GM12878 (cell line): ENCODE measurements around the gene PIGU. TPM values are rescaled to one million over a fixed set of nuclear protein-coding genes. Genes with fewer than 3 reads are reported as not detected.

ENCODE experiments used
- ATAC-seq: fragments of 200-7000 bp; cut with Tn5 transposase; 3 replicates; pipeline ENCODE4 v1.9.1; 2020; ENCODE audit warnings: mild to moderate bottlenecking, moderate library complexity
- BruUV-seq: library from RNA; stranded (reverse); fragments of 400-500 nt; replicated peaks from 2 replicates; lab custom pipeline; 2021; lab: Mats Ljungman, UMichigan
- CTCF ChIA-PET: fragments of 300-600 bp; sonication (Branson Sonifier 250); formaldehyde crosslinking; extraction: SDS; loops from one replicate; lab custom pipeline; 2021; ENCODE audit warnings: inconsistent platforms; lab: Yijun Ruan, JAX
- POLR2A ChIA-PET: fragments of 350-600 bp; formaldehyde crosslinking; extraction: SDS; loops from one replicate; lab custom pipeline; 2021; ENCODE audit warnings: inconsistent platforms; lab: Charles Lee
- RAD21 ChIA-PET: fragments of 300-600 bp; sonication (Branson Sonifier 250); formaldehyde crosslinking; loops from one replicate; lab custom pipeline; 2023; ENCODE audit warnings: antibody characterized with exemption; ENCODE audit not compliant: unreplicated experiment; lab: Charles Lee
- SMC1A ChIA-PET: fragments of 300-600 bp; sonication (Branson Sonifier 250); formaldehyde crosslinking; loops from one replicate; lab custom pipeline; 2023; ENCODE audit not compliant: unreplicated experiment, uncharacterized antibody; lab: Charles Lee
- DNase-seq: peaks from one replicate; pipeline ENCODE4 v3.0.0-alpha.2; 2011; ENCODE audit warnings: low read depth, low spot score
- FAIRE-seq: peaks from 3 replicates; lab custom pipeline; 2011; peaks lifted over from hg19 to GRCh38; lab: Jason Lieb, UNC
- H2AFZ ChIP-seq: 2 replicates; pipeline ENCODE4 v1.6.0; 2011; ENCODE audit warnings: low read depth, low read length, control low read depth; ENCODE audit not compliant: control insufficient read depth
- H3K27ac ChIP-seq: 2 replicates; pipeline ENCODE4 v1.5.1; 2011; ENCODE audit warnings: control low read depth; ENCODE audit not compliant: control insufficient read depth, insufficient read depth
- H3K27me3 ChIP-seq, 2 experiments: replicated peaks in 1 of 2; 2 replicates each; pipeline versions ENCODE4 v1.6.0 to v1.6.1; 2011; ENCODE audit warnings: low read length in 1 of 2; ENCODE audit not compliant: control insufficient read depth in 2 of 2, insufficient read depth in 2 of 2
- H3K36me3 ChIP-seq, 2 experiments: 2 replicates each; pipeline ENCODE4 v1.5.1; 2011; ENCODE audit warnings: low read length in 1 of 2; ENCODE audit not compliant: control insufficient read depth in 2 of 2, insufficient read depth in 2 of 2
- H3K4me1 ChIP-seq: 2 replicates; pipeline ENCODE4 v1.6.1; 2011; ENCODE audit warnings: mild to moderate bottlenecking, low read length, moderate library complexity, mixed read lengths; ENCODE audit not compliant: control insufficient read depth, insufficient read depth
- H3K4me2 ChIP-seq: 2 replicates; pipeline ENCODE4 v1.6.0; 2011; ENCODE audit warnings: control low read depth; ENCODE audit not compliant: control insufficient read depth, insufficient read depth
- H3K4me3 ChIP-seq: fragments of 200-600 bp; sonication (generic); 2 replicates; pipeline ENCODE4 v1.5.1; 2016
- H3K79me2 ChIP-seq: 2 replicates; pipeline ENCODE4 v1.6.0; 2011; ENCODE audit warnings: low read length; ENCODE audit not compliant: control insufficient read depth, insufficient read depth
- H3K9ac ChIP-seq: 2 replicates; pipeline ENCODE4 v1.8.0; 2011; ENCODE audit warnings: low read length, control low read depth, mixed read lengths; ENCODE audit not compliant: control insufficient read depth, insufficient read depth
- H3K9me3 ChIP-seq: replicated peaks from 3 replicates; pipeline ENCODE4 v1.5.1; 2011; ENCODE audit warnings: mild to moderate bottlenecking, low read length; ENCODE audit not compliant: control insufficient read depth, insufficient read depth
- H4K20me1 ChIP-seq: 2 replicates; pipeline ENCODE4 v1.6.0; 2011; ENCODE audit not compliant: control insufficient read depth, insufficient read depth
- ATF7 ChIP-seq: fragments of 450-650 bp; IDR thresholded peaks from 2 replicates; pipeline ENCODE4 v1.6.1; 2016; ENCODE audit warnings: low read depth, mild to moderate bottlenecking
- CTCF ChIP-seq, 3 experiments: IDR thresholded peaks in 2 of 3; conservative IDR thresholded peaks in 1 of 3; 2 replicates each; pipeline ENCODE4 v1.5.1; 2011; ENCODE audit warnings: low read depth in 3 of 3, low read length in 3 of 3, mild to moderate bottlenecking in 3 of 3, control low read depth in 2 of 3, moderate library complexity in 2 of 3, inconsistent platforms in 1 of 3, mixed read lengths in 1 of 3; ENCODE audit not compliant: control insufficient read depth in 2 of 3, insufficient read depth in 1 of 3; ENCODE audit errors: extremely low read depth in 1 of 3
- HDAC6 ChIP-seq: fragments of 200-600 bp; sonication (generic); IDR thresholded peaks from one replicate; pipeline ENCODE4 v1.8.0; 2017; ENCODE audit warnings: antibody characterized with exemption; ENCODE audit not compliant: unreplicated experiment
- MXI1 ChIP-seq: fragments of 150-350 bp; IDR thresholded peaks from 2 replicates; pipeline ENCODE4 v1.6.1; 2011; ENCODE audit warnings: low read depth, mild to moderate bottlenecking, inconsistent platforms, low read length, improper control_type of control experiment
- POU2F2 ChIP-seq: IDR thresholded peaks from 3 replicates; pipeline ENCODE4 v1.6.1; 2011; ENCODE audit warnings: low read depth, mild to moderate bottlenecking, low read length, borderline replicate concordance
- RB1 ChIP-seq: fragments of 450-650 bp; formaldehyde crosslinking; IDR thresholded peaks from 2 replicates; pipeline ENCODE4 v1.6.1; 2017; ENCODE audit warnings: mild to moderate bottlenecking, borderline replicate concordance
- RBBP5 ChIP-seq: fragments of 200-600 bp; sonication (generic); conservative IDR thresholded peaks from 2 replicates; pipeline ENCODE4 v1.6.1; 2016
- RCOR1 ChIP-seq: conservative IDR thresholded peaks from 2 replicates; pipeline ENCODE4 v1.6.1; 2012; ENCODE audit warnings: low read depth, low read length, improper control_type of control experiment
- YBX1 ChIP-seq: fragments of 450-650 bp; IDR thresholded peaks from 2 replicates; pipeline ENCODE4 v1.6.1; 2016; ENCODE audit warnings: antibody characterized with exemption
- whole genome bisulfite sequencing: methylation state at CpG from one replicate; pipeline ENCODE4 v1.1.6; 2016; ENCODE audit warnings: low lambda C conversion rate; ENCODE audit not compliant: insufficient replicate concordance, insufficient coverage; ENCODE audit errors: missing lambda C conversion rate; 5-methylcytosine and 5-hydroxymethylcytosine counted together
- in situ Hi-C: fragments of 300-500 bp; cut with MboI; formaldehyde crosslinking; loops from 9 replicates; pipeline ENCODE4 v1.14.3; 2018; ENCODE audit warnings: mixed read lengths
- intact Hi-C: fragments of 100-400 bp; cut with micrococcal nuclease; formaldehyde crosslinking; loops from one replicate; pipeline ENCODE4 v1.14.2; 2022; ENCODE audit not compliant: unreplicated experiment
- polyA plus RNA-seq, 11 experiments: library from polyadenylated mRNA; depleted of rRNA in 4 of 11; unstranded in 6 of 11; stranded (reverse) in 5 of 11; fragments of >200 nt; fragmentation: Nextera tagmentation in 4 of 11; fragmentation: Illumina TruSeq in 1 of 11; extraction: Ambion mirVana in 4 of 11; extraction: Trizol in 1 of 11; gene quantifications; 1 replicate in 1 of 11; 2 replicates in 10 of 11; pipeline versions ENCODE4 v1.2.1 to v1.2.3, GENCODE V29; 2011 to 2016; ENCODE audit warnings: inconsistent platforms in 2 of 11, missing spikeins in 2 of 11, low read depth in 1 of 11
- total RNA-seq, 4 experiments: library from RNA; depleted of rRNA in 3 of 4; stranded (reverse); fragments of >200 nt in 3 of 4; fragmentation: Illumina TruSeq in 1 of 4; extraction: Trizol in 1 of 4; gene quantifications; 2 replicates each; pipeline versions ENCODE4 v1.2.1 to v1.2.3, GENCODE V29; 2013 to 2021
- TF ChIP-seq, protein P1 (sequence below): fragments of 150-350 bp; IDR thresholded peaks from 2 replicates; pipeline ENCODE4 v1.6.1; 2016; ENCODE audit warnings: low read depth, low read length
- TF ChIP-seq, protein P2 (sequence below): IDR thresholded peaks from 2 replicates; pipeline ENCODE4 v1.6.1; 2011; ENCODE audit warnings: low read depth, low read length, improper control_type of control experiment, borderline replicate concordance

Gene PIGU
- total and polyA plus RNA-seq, 10 of the 15 experiments (the other 5 are each of a cell fraction or from before 2014, with no cell fraction given) = 4.1 to 88.2 (median 25.0) TPM

GRCh38 chr20:34636648-34637047 lies 40.2 kb downstream of the PIGU start:
- Histone ChIP-seq H3K4me1 (no peaks in the 10 kb centered on the region), H3K36me3 (peaks cover 0 to 3% of the 10 kb centered on the region in 2 experiments; a peak in 2 of 4 replicates), H4K20me1 (no peaks in the 10 kb centered on the region), H3K79me2 (no peaks in the 10 kb centered on the region), H3K27me3 (no peaks in the 10 kb centered on the region), H3K4me2 (no peak overlapping the region), H3K9me3 (no peaks in the 10 kb centered on the region), H3K4me3 (no peak overlapping the region), H2AFZ (no peak overlapping the region), H3K9ac (no peak overlapping the region), H3K27ac (no peak overlapping the region)
- WGBS = 94% methylated on average over 3 of the region's 3 CpGs
- ChIA-PET POLR2A (no interaction called here), RAD21 (no interaction called here), CTCF (interaction anchor here (0.6 to 1.3 kb wide), 2 partner anchors 12 to 324 kb away, joined by 3 read pairs; no protein-coding TSS in a partner anchor), SMC1A (no interaction called here)
- BruUV-seq = no TSS peak
- no peak for TF ChIP-seq RBBP5
- DNase-seq (no peak), FAIRE-seq (no peak), ATAC-seq (no peak)
- in situ Hi-C loops = no loop called here
- intact Hi-C loops = no loop called here

GRCh38 chr20:34634392-34634791 lies 42.5 kb downstream of the PIGU start:
- no peak overlapping the region for H3K27ac ChIP-seq
- no peak overlapping the region for H3K9ac ChIP-seq
- RAD21 ChIA-PET = interaction anchor here (1.3 kb wide), 1 partner anchor 136 kb away, joined by 3 read pairs; no protein-coding TSS in a partner anchor
- no TSS peak for BruUV-seq
- no peak for DNase-seq
- SMC1A ChIA-PET = interaction anchor here (1.0 to 1.6 kb wide), 4 partner anchors 9 to 135 kb away, joined by 3 to 6 read pairs (median 4); no protein-coding TSS in a partner anchor
- in situ Hi-C loops = no loop called here
- H3K4me1 ChIP-seq = no peaks in the 10 kb centered on the region
- no peaks in the 10 kb centered on the region; a peak in 3 of 4 replicates for H3K36me3 ChIP-seq
- ATAC-seq = no peak
- H3K4me3 ChIP-seq = no peak overlapping the region
- no peaks in the 10 kb centered on the region for H3K9me3 ChIP-seq
- 95% methylated on average over 3 of the region's 3 CpGs for WGBS
- no peak overlapping the region for H3K4me2 ChIP-seq
- no peak for FAIRE-seq
- no peak overlapping the region for H2AFZ ChIP-seq
- no peaks in the 10 kb centered on the region for H3K27me3 ChIP-seq
- CTCF ChIA-PET = interaction anchor here (1.3 kb wide), 1 partner anchor 135 kb away, joined by 3 read pairs; no protein-coding TSS in a partner anchor
- no peaks in the 10 kb centered on the region for H3K79me2 ChIP-seq
- intact Hi-C loops = no loop called here
- POLR2A ChIA-PET = interaction anchor here (0.6 kb wide), 1 partner anchor 131 kb away, joined by 4 read pairs; no protein-coding TSS in a partner anchor
- H4K20me1 ChIP-seq = no peaks in the 10 kb centered on the region
- TF ChIP-seq CTCF (IDR thresholded peaks at IDR 0.05 in 2 of 3, conservative IDR thresholded peaks at IDR 0.05 in 1 of 3; ENCODE audit: control insufficient read depth in 2 of 3, extremely low read depth in 1 of 3, insufficient read depth in 1 of 3, low read depth in 3 of 3, low read length in 3 of 3) (no peak), RB1 (no peak), ATF7 (no peak), MXI1 (no peak), POU2F2 (no peak), YBX1 (no peak), HDAC6 (no peak), RCOR1 (no peak)
- TF ChIP-seq, protein P1, sequence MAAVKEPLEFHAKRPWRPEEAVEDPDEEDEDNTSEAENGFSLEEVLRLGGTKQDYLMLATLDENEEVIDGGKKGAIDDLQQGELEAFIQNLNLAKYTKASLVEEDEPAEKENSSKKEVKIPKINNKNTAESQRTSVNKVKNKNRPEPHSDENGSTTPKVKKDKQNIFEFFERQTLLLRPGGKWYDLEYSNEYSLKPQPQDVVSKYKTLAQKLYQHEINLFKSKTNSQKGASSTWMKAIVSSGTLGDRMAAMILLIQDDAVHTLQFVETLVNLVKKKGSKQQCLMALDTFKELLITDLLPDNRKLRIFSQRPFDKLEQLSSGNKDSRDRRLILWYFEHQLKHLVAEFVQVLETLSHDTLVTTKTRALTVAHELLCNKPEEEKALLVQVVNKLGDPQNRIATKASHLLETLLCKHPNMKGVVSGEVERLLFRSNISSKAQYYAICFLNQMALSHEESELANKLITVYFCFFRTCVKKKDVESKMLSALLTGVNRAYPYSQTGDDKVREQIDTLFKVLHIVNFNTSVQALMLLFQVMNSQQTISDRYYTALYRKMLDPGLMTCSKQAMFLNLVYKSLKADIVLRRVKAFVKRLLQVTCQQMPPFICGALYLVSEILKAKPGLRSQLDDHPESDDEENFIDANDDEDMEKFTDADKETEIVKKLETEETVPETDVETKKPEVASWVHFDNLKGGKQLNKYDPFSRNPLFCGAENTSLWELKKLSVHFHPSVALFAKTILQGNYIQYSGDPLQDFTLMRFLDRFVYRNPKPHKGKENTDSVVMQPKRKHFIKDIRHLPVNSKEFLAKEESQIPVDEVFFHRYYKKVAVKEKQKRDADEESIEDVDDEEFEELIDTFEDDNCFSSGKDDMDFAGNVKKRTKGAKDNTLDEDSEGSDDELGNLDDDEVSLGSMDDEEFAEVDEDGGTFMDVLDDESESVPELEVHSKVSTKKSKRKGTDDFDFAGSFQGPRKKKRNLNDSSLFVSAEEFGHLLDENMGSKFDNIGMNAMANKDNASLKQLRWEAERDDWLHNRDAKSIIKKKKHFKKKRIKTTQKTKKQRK = no peak
- TF ChIP-seq, protein P2, sequence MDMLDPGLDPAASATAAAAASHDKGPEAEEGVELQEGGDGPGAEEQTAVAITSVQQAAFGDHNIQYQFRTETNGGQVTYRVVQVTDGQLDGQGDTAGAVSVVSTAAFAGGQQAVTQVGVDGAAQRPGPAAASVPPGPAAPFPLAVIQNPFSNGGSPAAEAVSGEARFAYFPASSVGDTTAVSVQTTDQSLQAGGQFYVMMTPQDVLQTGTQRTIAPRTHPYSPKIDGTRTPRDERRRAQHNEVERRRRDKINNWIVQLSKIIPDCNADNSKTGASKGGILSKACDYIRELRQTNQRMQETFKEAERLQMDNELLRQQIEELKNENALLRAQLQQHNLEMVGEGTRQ = no peak
